OCI-M2 (cell line): ENCODE data around the gene TMEM255A.

Experiments used
- DNase-seq: peaks from one replicate; lab custom pipeline; 2025; ENCODE audit not compliant: unreplicated experiment; lab: John Stamatoyannopoulos, UW

TMEM255A gene

GRCh38 chrX:120271218-120271617, 40.0 kb downstream of the TMEM255A start:
- DNase-seq: no peak

- DNase-seq: no peak
These were observed 40.7 kb downstream of the TMEM255A start for GRCh38 chrX:120270567-120270966.

- DNase-seq: no peak
These were observed 41.8 kb downstream of the TMEM255A start for GRCh38 chrX:120269373-120270035.

- DNase-seq: no peak
These were observed 46.9 kb downstream of the TMEM255A start for GRCh38 chrX:120264341-120264740.

- DNase-seq: no peak
These were observed 48.2 kb downstream of the TMEM255A start for GRCh38 chrX:120262859-120263708.

GRCh38 chrX:120260369-120260768, 50.9 kb downstream of the TMEM255A start:
- no peak for DNase-seq

- DNase-seq: no peak
These were observed 57.5 kb downstream of the TMEM255A start for GRCh38 chrX:120253784-120254183.

- DNase-seq: no peak
These were observed 59.7 kb downstream of the TMEM255A start for GRCh38 chrX:120251471-120252011.

GRCh38 chrX:120250522-120251271, 60.6 kb downstream of the TMEM255A start, which contains the start of gene ZBTB33:
Gene ZBTB33, plus strand, starts transcription at chrX:120250812. Its CDS starts 2,604 bp downstream, at chrX:120253416.
- no peak for DNase-seq

- DNase-seq: no peak
These were observed 66.3 kb downstream of the TMEM255A start for GRCh38 chrX:120244735-120245498.

GRCh38 chrX:120244395-120244734, 66.9 kb downstream of the TMEM255A start:
- DNase-seq: no peak

GRCh38 chrX:120242813-120243212, 68.4 kb downstream of the TMEM255A start:
- no peak for DNase-seq

GRCh38 chrX:120238933-120239332, 72.3 kb downstream of the TMEM255A start:
- no peak for DNase-seq

- DNase-seq: no peak
These were observed 74.4 kb downstream of the TMEM255A start for GRCh38 chrX:120236687-120237479.

- no peak for DNase-seq
These were observed 76.0 kb downstream of the TMEM255A start for GRCh38 chrX:120235284-120235683.

GRCh38 chrX:120228187-120228908, 82.9 kb downstream of the TMEM255A start:
- no peak for DNase-seq

GRCh38 chrX:120224388-120224787, 86.9 kb downstream of the TMEM255A start:
- no peak for DNase-seq

- DNase-seq: no peak
These were observed 87.9 kb downstream of the TMEM255A start for GRCh38 chrX:120223374-120223773.
